GM19455 (cell line): ENCODE data around the gene CLMN.
"Not testable (repeated sequence)": the region's sequence is repeated elsewhere in the genome, so short reads cannot be mapped to it uniquely, and the experiment has no call there.

ENCODE experiments used
- ATAC-seq: cut with Tn5 transposase; IDR thresholded peaks from one replicate; pipeline ENCODE4 v1.9.1; 2021; ENCODE audit not compliant: unreplicated experiment

CLMN gene

GRCh38 chr14:95222870-95223398 lies 96.8 kb downstream of the CLMN start:
- ATAC-seq = no peak

GRCh38 chr14:95222151-95222631 lies 97.5 kb downstream of the CLMN start:
- ATAC-seq = no peak

GRCh38 chr14:95221531-95221930 lies 98.2 kb downstream of the CLMN start:
- no peak for ATAC-seq

GRCh38 chr14:95220663-95221231 lies 99.0 kb downstream of the CLMN start:
- ATAC-seq = no peak

- no peak for ATAC-seq
Measured at GRCh38 chr14:95218472-95219193, 101.1 kb downstream of the CLMN start.

GRCh38 chr14:95218006-95218405 lies 101.7 kb downstream of the CLMN start:
- no peak for ATAC-seq

- ATAC-seq = no peak
Measured at GRCh38 chr14:95217391-95217900, 102.3 kb downstream of the CLMN start.

- ATAC-seq = no peak
Measured at GRCh38 chr14:95216008-95216407, 103.7 kb downstream of the CLMN start.

- ATAC-seq = no peak
Measured at GRCh38 chr14:95215094-95215725, 104.5 kb downstream of the CLMN start.

GRCh38 chr14:95213774-95214173 lies 105.9 kb downstream of the CLMN start:
- ATAC-seq = no peak

GRCh38 chr14:95211721-95212504 lies 107.8 kb downstream of the CLMN start:
- no peak for ATAC-seq

- ATAC-seq = no peak
Measured at GRCh38 chr14:95210699-95211098, 109.0 kb downstream of the CLMN start.

- ATAC-seq = no peak
Measured at GRCh38 chr14:95208598-95208997, 111.1 kb downstream of the CLMN start.

- ATAC-seq = no peak
Measured at GRCh38 chr14:95207475-95208233, 112.1 kb downstream of the CLMN start.

- no peak for ATAC-seq
Measured at GRCh38 chr14:95206534-95206933, 113.2 kb downstream of the CLMN start.

GRCh38 chr14:95204705-95205104 lies 115.0 kb downstream of the CLMN start:
- no peak for ATAC-seq

GRCh38 chr14:95201745-95202144 lies 118.0 kb downstream of the CLMN start:
- not testable (repeated sequence) for ATAC-seq

- no peak for ATAC-seq
Measured at GRCh38 chr14:95200404-95200803, 119.3 kb downstream of the CLMN start.

GRCh38 chr14:95199298-95199983 lies 120.3 kb downstream of the CLMN start:
- ATAC-seq = no peak

- no peak for ATAC-seq
Measured at GRCh38 chr14:95198320-95198719, 121.4 kb downstream of the CLMN start.
